ENCODE data around the gene MLXIP.

- no peak for TF ChIP-seq EZH2phosphoT487 (IDR thresholded peaks at IDR 0.05)
- TF ChIP-seq, protein P1, sequence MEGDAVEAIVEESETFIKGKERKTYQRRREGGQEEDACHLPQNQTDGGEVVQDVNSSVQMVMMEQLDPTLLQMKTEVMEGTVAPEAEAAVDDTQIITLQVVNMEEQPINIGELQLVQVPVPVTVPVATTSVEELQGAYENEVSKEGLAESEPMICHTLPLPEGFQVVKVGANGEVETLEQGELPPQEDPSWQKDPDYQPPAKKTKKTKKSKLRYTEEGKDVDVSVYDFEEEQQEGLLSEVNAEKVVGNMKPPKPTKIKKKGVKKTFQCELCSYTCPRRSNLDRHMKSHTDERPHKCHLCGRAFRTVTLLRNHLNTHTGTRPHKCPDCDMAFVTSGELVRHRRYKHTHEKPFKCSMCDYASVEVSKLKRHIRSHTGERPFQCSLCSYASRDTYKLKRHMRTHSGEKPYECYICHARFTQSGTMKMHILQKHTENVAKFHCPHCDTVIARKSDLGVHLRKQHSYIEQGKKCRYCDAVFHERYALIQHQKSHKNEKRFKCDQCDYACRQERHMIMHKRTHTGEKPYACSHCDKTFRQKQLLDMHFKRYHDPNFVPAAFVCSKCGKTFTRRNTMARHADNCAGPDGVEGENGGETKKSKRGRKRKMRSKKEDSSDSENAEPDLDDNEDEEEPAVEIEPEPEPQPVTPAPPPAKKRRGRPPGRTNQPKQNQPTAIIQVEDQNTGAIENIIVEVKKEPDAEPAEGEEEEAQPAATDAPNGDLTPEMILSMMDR (IDR thresholded peaks at IDR 0.05), result no peak
Measured at GRCh38 chr12:122104844-122105243, 26.3 kb downstream of the MLXIP start.
